GM12878 (cell line): ENCODE results near the gene NFYA. TPM values are rescaled to one million over a fixed set of nuclear protein-coding genes. Genes with fewer than 3 reads are reported as not detected.

Source experiments
- ATAC-seq: fragments of 200-7000 bp; cut with Tn5 transposase; 3 replicates; pipeline ENCODE4 v1.9.1; 2020; ENCODE audit warnings: mild to moderate bottlenecking, moderate library complexity
- BruUV-seq: library from RNA; stranded (reverse); fragments of 400-500 nt; replicated peaks from 2 replicates; lab custom pipeline; 2021; lab: Mats Ljungman, UMichigan
- CTCF ChIA-PET: fragments of 300-600 bp; sonication (Branson Sonifier 250); formaldehyde crosslinking; extraction: SDS; loops from one replicate; lab custom pipeline; 2021; ENCODE audit warnings: inconsistent platforms; lab: Yijun Ruan, JAX
- POLR2A ChIA-PET: fragments of 350-600 bp; formaldehyde crosslinking; extraction: SDS; loops from one replicate; lab custom pipeline; 2021; ENCODE audit warnings: inconsistent platforms; lab: Charles Lee
- RAD21 ChIA-PET: fragments of 300-600 bp; sonication (Branson Sonifier 250); formaldehyde crosslinking; loops from one replicate; lab custom pipeline; 2023; ENCODE audit warnings: antibody characterized with exemption; ENCODE audit not compliant: unreplicated experiment; lab: Charles Lee
- SMC1A ChIA-PET: fragments of 300-600 bp; sonication (Branson Sonifier 250); formaldehyde crosslinking; loops from one replicate; lab custom pipeline; 2023; ENCODE audit not compliant: unreplicated experiment, uncharacterized antibody; lab: Charles Lee
- DNase-seq: peaks from one replicate; pipeline ENCODE4 v3.0.0-alpha.2; 2011; ENCODE audit warnings: low read depth, low spot score
- FAIRE-seq: peaks from 3 replicates; lab custom pipeline; 2011; peaks lifted over from hg19 to GRCh38; lab: Jason Lieb, UNC
- H2AFZ ChIP-seq: 2 replicates; pipeline ENCODE4 v1.6.0; 2011; ENCODE audit warnings: low read depth, low read length, control low read depth; ENCODE audit not compliant: control insufficient read depth
- H3K27ac ChIP-seq: 2 replicates; pipeline ENCODE4 v1.5.1; 2011; ENCODE audit warnings: control low read depth; ENCODE audit not compliant: control insufficient read depth, insufficient read depth
- H3K27me3 ChIP-seq, 2 experiments: replicated peaks in 1 of 2; 2 replicates each; pipeline versions ENCODE4 v1.6.0 to v1.6.1; 2011; ENCODE audit warnings: low read length in 1 of 2; ENCODE audit not compliant: control insufficient read depth in 2 of 2, insufficient read depth in 2 of 2
- H3K36me3 ChIP-seq, 2 experiments: 2 replicates each; pipeline ENCODE4 v1.5.1; 2011; ENCODE audit warnings: low read length in 1 of 2; ENCODE audit not compliant: control insufficient read depth in 2 of 2, insufficient read depth in 2 of 2
- H3K4me1 ChIP-seq: 2 replicates; pipeline ENCODE4 v1.6.1; 2011; ENCODE audit warnings: mild to moderate bottlenecking, low read length, moderate library complexity, mixed read lengths; ENCODE audit not compliant: control insufficient read depth, insufficient read depth
- H3K4me2 ChIP-seq: 2 replicates; pipeline ENCODE4 v1.6.0; 2011; ENCODE audit warnings: control low read depth; ENCODE audit not compliant: control insufficient read depth, insufficient read depth
- H3K4me3 ChIP-seq: fragments of 200-600 bp; sonication (generic); 2 replicates; pipeline ENCODE4 v1.5.1; 2016
- H3K79me2 ChIP-seq: 2 replicates; pipeline ENCODE4 v1.6.0; 2011; ENCODE audit warnings: low read length; ENCODE audit not compliant: control insufficient read depth, insufficient read depth
- H3K9ac ChIP-seq: 2 replicates; pipeline ENCODE4 v1.8.0; 2011; ENCODE audit warnings: low read length, control low read depth, mixed read lengths; ENCODE audit not compliant: control insufficient read depth, insufficient read depth
- H3K9me3 ChIP-seq: replicated peaks from 3 replicates; pipeline ENCODE4 v1.5.1; 2011; ENCODE audit warnings: mild to moderate bottlenecking, low read length; ENCODE audit not compliant: control insufficient read depth, insufficient read depth
- H4K20me1 ChIP-seq: 2 replicates; pipeline ENCODE4 v1.6.0; 2011; ENCODE audit not compliant: control insufficient read depth, insufficient read depth
- E2F4 ChIP-seq: IDR thresholded peaks from 2 replicates; pipeline ENCODE4 v1.6.1; 2012; ENCODE audit warnings: low read depth, low read length, improper control_type of control experiment
- ETV6 ChIP-seq, 2 experiments: fragments of 450-650 bp in 1 of 2; IDR thresholded peaks in 1 of 2; conservative IDR thresholded peaks in 1 of 2; 2 replicates each; pipeline ENCODE4 v1.6.1; 2014; ENCODE audit warnings: antibody characterized with exemption in 1 of 2, borderline replicate concordance in 1 of 2, low read depth in 1 of 2, mild to moderate bottlenecking in 1 of 2, moderate library complexity in 1 of 2
- MYC ChIP-seq: IDR thresholded peaks from 2 replicates; pipeline ENCODE4 v1.6.1; 2011; ENCODE audit warnings: mild to moderate bottlenecking, low read length, moderate library complexity, inconsistent platforms; ENCODE audit not compliant: insufficient read depth, insufficient replicate concordance, insufficient read length, severe bottlenecking
- PAX8 ChIP-seq: fragments of 450-650 bp; IDR thresholded peaks from 2 replicates; pipeline ENCODE4 v1.6.1; 2017; ENCODE audit warnings: mild to moderate bottlenecking, moderate library complexity
- SMAD5 ChIP-seq: IDR thresholded peaks from 2 replicates; pipeline ENCODE4 v1.6.1; 2016; ENCODE audit warnings: antibody characterized with exemption, low read depth
- SREBF1 ChIP-seq: IDR thresholded peaks from 2 replicates; pipeline ENCODE4 v1.6.1; 2012; ENCODE audit warnings: mild to moderate bottlenecking, low read length
- SUZ12 ChIP-seq: fragments of 200-600 bp; sonication (generic); IDR thresholded peaks from one replicate; pipeline ENCODE4 v1.6.1; 2018; ENCODE audit warnings: antibody characterized with exemption, mild to moderate bottlenecking; ENCODE audit not compliant: unreplicated experiment
- TAF1 ChIP-seq: IDR thresholded peaks from 2 replicates; pipeline ENCODE4 v1.6.1; 2011; ENCODE audit warnings: mild to moderate bottlenecking, low read depth, low read length, borderline replicate concordance
- ZZZ3 ChIP-seq: IDR thresholded peaks from 2 replicates; pipeline ENCODE4 v1.6.1; 2011; ENCODE audit warnings: low read depth; ENCODE audit not compliant: control insufficient read depth, insufficient read length
- WGBS: methylation state at CpG from one replicate; pipeline ENCODE4 v1.1.6; 2016; ENCODE audit warnings: low lambda C conversion rate; ENCODE audit not compliant: insufficient replicate concordance, insufficient coverage; ENCODE audit errors: missing lambda C conversion rate; 5-methylcytosine and 5-hydroxymethylcytosine counted together
- in situ Hi-C: fragments of 300-500 bp; cut with MboI; formaldehyde crosslinking; loops from 9 replicates; pipeline ENCODE4 v1.14.3; 2018; ENCODE audit warnings: mixed read lengths
- intact Hi-C: fragments of 100-400 bp; cut with micrococcal nuclease; formaldehyde crosslinking; loops from one replicate; pipeline ENCODE4 v1.14.2; 2022; ENCODE audit not compliant: unreplicated experiment
- polyA plus RNA-seq, 11 experiments: library from polyadenylated mRNA; depleted of rRNA in 4 of 11; unstranded in 6 of 11; stranded (reverse) in 5 of 11; fragments of >200 nt; fragmentation: Nextera tagmentation in 4 of 11; fragmentation: Illumina TruSeq in 1 of 11; extraction: Ambion mirVana in 4 of 11; extraction: Trizol in 1 of 11; gene quantifications; 1 replicate in 1 of 11; 2 replicates in 10 of 11; pipeline versions ENCODE4 v1.2.1 to v1.2.3, GENCODE V29; 2011 to 2016; ENCODE audit warnings: inconsistent platforms in 2 of 11, missing spikeins in 2 of 11, low read depth in 1 of 11
- total RNA-seq, 4 experiments: library from RNA; depleted of rRNA in 3 of 4; stranded (reverse); fragments of >200 nt in 3 of 4; fragmentation: Illumina TruSeq in 1 of 4; extraction: Trizol in 1 of 4; gene quantifications; 2 replicates each; pipeline versions ENCODE4 v1.2.1 to v1.2.3, GENCODE V29; 2013 to 2021

NFYA gene
- total and polyA plus RNA-seq, 10 of the 15 experiments (the other 5 are each of a cell fraction or from before 2014, with no cell fraction given) = 6.4 to 36.5 (median 19.1) TPM

- SMC1A ChIA-PET = no interaction called here
- BruUV-seq = no TSS peak
These were observed 47.3 kb downstream of the NFYA start for GRCh38 chr6:41120058-41120457.

GRCh38 chr6:41122373-41122772 is 49.6 kb downstream of the NFYA start:
- TF ChIP-seq MYC (no peak), SUZ12 (no peak), SMAD5 (no peak), TAF1 (no peak), SREBF1 (no peak), ETV6 (conservative IDR thresholded peaks at IDR 0.05 in 1 of 2, IDR thresholded peaks at IDR 0.05 in 1 of 2; ENCODE audit: borderline replicate concordance in 1 of 2, low read depth in 1 of 2) (no peak)
- in situ Hi-C loops = no loop called here
- ChIA-PET POLR2A (no interaction called here), SMC1A (interaction anchor here (1.3 kb wide), 1 partner anchor 11 kb away, joined by 3 read pairs; no protein-coding TSS in a partner anchor), RAD21 (no interaction called here), CTCF (no interaction called here)
- intact Hi-C loops = no loop called here
- BruUV-seq = no TSS peak
- no peak overlapping the region for H3K9ac ChIP-seq
- no peaks in the 10 kb centered on the region for H3K79me2 ChIP-seq
- no peaks in the 10 kb centered on the region for H3K36me3 ChIP-seq
- DNase-seq = no peak
- H3K4me3 ChIP-seq = no peak overlapping the region
- no peak for ATAC-seq
- no peak overlapping the region for H3K27ac ChIP-seq
- FAIRE-seq = no peak
- H2AFZ ChIP-seq = no peak overlapping the region
- no peaks in the 10 kb centered on the region for H3K27me3 ChIP-seq
- H3K4me1 ChIP-seq = no peaks in the 10 kb centered on the region
- H3K9me3 ChIP-seq = no peaks in the 10 kb centered on the region
- 67% methylated on average over 1 of the region's 1 CpG for WGBS
- no peaks in the 10 kb centered on the region for H4K20me1 ChIP-seq
- no peak overlapping the region for H3K4me2 ChIP-seq

More at GRCh38 chr6:41120058-41120457, 47.3 kb downstream of the NFYA start:
- no peaks in the 10 kb centered on the region for H3K27me3 ChIP-seq
- H2AFZ ChIP-seq = no peak overlapping the region
- intact Hi-C loops = no loop called here
- no peak for TF ChIP-seq PAX8
- TF ChIP-seq E2F4 = no peak
- no peak for TF ChIP-seq ZZZ3
- ChIA-PET POLR2A (interaction anchor here (0.6 kb wide), 1 partner anchor 11 kb away, joined by 3 read pairs; no protein-coding TSS in a partner anchor), CTCF (interaction anchor here (0.6 kb wide), 1 partner anchor 18 kb away, joined by 3 read pairs; no protein-coding TSS in a partner anchor), RAD21 (no interaction called here)
- H3K9ac ChIP-seq = no peak overlapping the region
- DNase-seq = no peak
- no peak overlapping the region for H3K4me2 ChIP-seq
- 88% methylated on average over 1 of the region's 1 CpG for WGBS
- no peaks in the 10 kb centered on the region for H3K9me3 ChIP-seq
- H3K4me3 ChIP-seq = no peak overlapping the region
- no peak overlapping the region for H3K27ac ChIP-seq
- H3K79me2 ChIP-seq = no peaks in the 10 kb centered on the region
- FAIRE-seq = peak; percentile 38
- no peak for ATAC-seq
- no peaks in the 10 kb centered on the region for H3K36me3 ChIP-seq
- no peaks in the 10 kb centered on the region for H4K20me1 ChIP-seq
- in situ Hi-C loops = no loop called here
- H3K4me1 ChIP-seq = no peaks in the 10 kb centered on the region
